AG09319 (cell line): ENCODE results near the gene ITIH1.

Experiments
- DNase-seq: peaks from one replicate; pipeline ENCODE4 v3.0.0-alpha.2; 2010; ENCODE audit warnings: low read depth; ENCODE audit errors: extremely low read depth
- TF ChIP-seq, protein P1 (sequence below): IDR thresholded peaks from 2 replicates; pipeline ENCODE4 v1.5.1; 2011; ENCODE audit warnings: low read depth, mild to moderate bottlenecking, inconsistent platforms, low read length, moderate library complexity

ITIH1 gene

DNA sequence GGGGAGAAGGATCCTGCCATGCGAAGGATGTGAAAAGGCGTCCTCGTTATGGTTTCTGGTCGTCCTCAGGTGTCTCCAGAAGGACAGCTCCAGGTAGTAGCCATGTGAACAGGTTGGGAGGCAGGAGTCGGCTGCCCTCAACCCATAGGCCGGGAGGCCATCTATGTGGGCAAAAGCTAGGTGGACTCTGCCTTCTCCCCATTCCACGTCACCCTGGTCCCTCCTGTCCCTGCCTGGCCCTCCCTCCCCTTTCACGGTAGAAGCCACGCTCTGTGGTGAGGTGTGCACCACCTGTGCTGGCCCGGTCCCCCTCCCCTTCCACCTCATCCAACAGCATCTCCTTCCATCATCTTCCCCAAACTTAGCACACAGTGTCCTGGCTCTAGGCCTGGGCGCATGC lies 33.5 kb downstream of the ITIH1 start:
- no peak for DNase-seq
- TF ChIP-seq, protein P1, sequence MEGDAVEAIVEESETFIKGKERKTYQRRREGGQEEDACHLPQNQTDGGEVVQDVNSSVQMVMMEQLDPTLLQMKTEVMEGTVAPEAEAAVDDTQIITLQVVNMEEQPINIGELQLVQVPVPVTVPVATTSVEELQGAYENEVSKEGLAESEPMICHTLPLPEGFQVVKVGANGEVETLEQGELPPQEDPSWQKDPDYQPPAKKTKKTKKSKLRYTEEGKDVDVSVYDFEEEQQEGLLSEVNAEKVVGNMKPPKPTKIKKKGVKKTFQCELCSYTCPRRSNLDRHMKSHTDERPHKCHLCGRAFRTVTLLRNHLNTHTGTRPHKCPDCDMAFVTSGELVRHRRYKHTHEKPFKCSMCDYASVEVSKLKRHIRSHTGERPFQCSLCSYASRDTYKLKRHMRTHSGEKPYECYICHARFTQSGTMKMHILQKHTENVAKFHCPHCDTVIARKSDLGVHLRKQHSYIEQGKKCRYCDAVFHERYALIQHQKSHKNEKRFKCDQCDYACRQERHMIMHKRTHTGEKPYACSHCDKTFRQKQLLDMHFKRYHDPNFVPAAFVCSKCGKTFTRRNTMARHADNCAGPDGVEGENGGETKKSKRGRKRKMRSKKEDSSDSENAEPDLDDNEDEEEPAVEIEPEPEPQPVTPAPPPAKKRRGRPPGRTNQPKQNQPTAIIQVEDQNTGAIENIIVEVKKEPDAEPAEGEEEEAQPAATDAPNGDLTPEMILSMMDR: no peak

DNA sequence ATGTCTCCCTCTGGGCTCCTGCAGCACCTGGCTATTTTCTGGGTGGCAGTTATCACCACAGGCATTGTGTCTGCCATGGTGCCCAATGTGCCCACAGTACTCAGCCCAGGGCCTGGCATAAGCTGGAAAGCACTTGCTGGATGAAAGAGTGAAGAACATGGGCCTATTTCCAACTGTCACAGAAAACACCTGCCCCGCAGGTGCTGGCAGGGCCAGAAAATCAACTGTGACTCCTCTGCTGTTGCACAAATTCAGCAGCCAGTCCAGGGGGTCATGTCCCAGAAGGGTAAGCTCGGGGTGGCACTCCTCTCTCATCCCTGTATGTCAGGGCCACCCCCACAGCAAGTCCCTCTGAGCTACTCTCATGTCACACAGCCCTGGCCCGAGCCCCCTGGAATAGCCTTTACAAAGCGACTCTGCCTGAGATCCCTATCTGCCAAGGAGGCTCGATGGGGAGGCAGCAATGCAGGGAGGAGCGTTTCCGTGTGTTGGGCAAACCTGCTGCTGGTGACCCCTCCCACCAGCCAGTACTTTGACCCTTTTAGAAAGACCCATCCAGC lies 34.1 kb downstream of the ITIH1 start:
- TF ChIP-seq, protein P1: no peak
- no peak for DNase-seq

DNA sequence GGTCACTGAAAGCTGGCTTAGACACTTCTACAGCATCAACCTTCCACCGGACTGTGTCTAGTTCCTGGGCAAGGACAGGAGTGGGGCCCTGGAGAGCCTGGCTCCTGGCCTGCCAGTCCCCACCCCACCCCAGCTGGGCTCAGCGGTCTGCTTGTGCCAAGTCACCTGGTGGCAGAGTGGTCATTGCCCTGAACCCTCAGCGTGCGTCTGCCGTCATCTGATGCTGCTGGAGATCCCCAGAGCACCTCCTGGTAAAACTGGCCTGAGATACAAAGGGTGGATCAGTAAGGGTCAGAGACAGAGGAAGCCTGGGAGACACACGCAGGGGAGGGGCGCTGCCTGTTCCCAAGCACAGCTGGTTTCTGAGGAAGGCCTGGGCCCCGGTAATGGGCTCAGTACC lies 36.4 kb downstream of the ITIH1 start:
- TF ChIP-seq, protein P1: no peak

DNA sequence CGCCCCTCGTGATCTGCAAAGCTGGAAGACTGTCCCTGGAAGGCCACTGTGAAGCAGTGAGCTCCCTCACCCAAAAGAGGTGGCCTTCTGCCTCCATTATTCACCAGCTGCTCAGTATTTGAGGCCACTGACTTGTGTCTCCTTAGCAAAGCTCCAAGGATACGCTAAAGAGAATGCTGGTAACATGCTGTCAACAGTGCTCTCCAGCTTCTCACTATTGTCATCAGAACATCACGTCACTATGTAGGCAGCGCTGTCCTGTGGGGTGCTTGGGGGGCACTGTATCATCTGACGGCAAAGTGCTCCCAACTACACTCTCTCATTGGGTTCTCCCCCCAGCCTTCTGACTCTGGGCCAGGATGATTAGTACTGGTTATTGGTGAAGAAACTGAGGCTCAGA lies 38.8 kb downstream of the ITIH1 start:
- no peak for DNase-seq
- TF ChIP-seq, protein P1: no peak

More for the DNA sequence above, 36.4 kb downstream of the ITIH1 start:
- DNase-seq: no peak

DNA sequence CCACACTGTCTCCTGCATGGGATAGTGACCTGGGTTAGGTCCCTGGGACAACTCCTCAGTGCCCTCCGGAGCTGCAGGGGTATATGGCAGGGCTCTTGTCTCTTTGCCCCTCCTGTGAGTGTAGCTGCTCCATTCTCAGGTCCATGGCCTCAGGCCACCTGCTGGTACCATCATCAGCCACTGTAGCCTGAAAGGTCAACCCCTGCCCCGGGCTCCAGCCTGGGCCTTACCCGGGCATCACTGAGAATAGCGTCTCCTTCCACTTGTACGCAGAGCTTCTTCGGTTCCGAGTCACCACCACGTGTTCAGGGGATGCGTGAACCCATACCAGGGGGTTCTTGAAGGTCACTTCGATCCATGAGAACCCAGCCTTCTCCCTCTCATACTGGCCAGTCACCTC lies 39.3 kb downstream of the ITIH1 start:
- DNase-seq: no peak
- TF ChIP-seq, protein P1: no peak

DNA sequence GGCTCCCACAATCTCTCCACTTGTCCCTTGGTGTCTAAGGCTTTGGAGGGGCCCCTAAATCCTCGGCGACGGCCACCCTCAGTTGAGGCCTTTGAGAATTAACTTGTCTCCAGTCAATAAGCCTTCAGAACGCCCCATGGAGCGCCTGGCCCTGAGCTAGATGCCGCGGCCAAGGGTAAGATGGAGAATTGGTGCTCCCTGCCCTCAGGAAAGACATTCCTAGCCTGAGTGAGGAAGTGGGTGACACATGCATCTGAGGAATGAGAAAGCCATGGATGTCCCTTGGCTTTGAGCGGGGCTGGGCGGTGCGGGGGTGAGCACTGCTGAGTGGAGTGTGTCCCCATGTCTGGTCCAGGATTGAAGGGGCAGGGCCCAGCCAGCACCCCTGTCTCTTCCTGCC lies 39.8 kb downstream of the ITIH1 start:
- DNase-seq: no peak
- TF ChIP-seq, protein P1: no peak

DNA sequence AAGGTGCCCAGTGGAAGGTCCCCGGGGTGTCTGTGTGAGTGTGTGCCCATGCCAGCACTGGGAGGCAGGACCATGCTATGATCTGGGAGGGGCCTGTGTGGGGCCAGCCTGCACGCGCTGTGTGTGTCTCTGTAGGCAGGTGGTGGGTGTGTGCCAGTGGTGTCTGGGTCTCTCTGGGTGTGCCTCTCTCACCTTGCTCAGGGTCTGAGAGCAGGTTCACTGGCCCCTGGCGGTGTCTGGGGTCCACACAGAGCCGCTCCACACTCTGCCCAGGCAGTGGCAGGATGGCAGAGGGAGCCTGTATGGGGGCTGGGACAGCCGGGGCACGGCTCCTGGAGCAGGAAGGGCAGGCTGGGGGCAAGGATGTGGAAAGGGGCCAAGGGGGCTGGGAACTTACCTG lies 40.5 kb downstream of the ITIH1 start:
- TF ChIP-seq, protein P1: no peak
- no peak for DNase-seq
